ENCODE measurements around the gene DOCK4. TPM values are rescaled to one million over a fixed set of nuclear protein-coding genes. Genes with fewer than 3 reads are reported as not detected.

The DOCK4 gene
- total RNA-seq, 4 donors from 2014 or later = 30.8 to 49.8 (median 37.2) TPM

DNA sequence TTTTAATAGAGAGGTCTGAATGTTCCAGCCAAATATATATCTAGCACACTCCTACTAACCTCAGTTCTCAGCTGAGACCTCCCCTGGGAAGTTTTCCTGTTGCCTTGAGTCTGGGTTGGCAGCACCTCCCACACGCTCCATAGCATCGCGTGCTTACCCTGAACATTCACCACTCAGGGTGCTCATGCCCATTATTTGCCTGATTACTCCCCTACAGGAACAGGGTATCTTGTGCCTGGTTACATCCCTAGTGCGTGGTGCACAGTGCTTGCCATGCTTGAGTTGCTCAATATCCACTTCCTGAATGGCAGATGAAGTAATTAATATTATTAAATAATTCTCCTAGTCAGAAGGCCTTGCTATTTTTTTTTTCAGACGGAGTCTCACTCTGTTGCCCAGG is 374.0 kb downstream of the DOCK4 start:
- 91 to 95% methylated on average over 5 of the region's 5 CpGs for WGBS, 2 donors
- Histone ChIP-seq H3K4me3 (no peak overlapping the region), H3K9me3 (peaks cover 0 to 5% (median 0%) of the 10 kb centered on the region in 4 donors), H3K27ac (no peak overlapping the region), H3K4me1 (peaks cover 0 to 30% (median 8%) of the 10 kb centered on the region in 4 donors), H3K36me3 (peaks cover 0 to 11% (median 0%) of the 10 kb centered on the region in 3 donors), H3K27me3 (no peaks in the 10 kb centered on the region)
- DNase-seq (ENCODE audit: low spot score in 2 of 2) = no peak
- TF ChIP-seq, protein P1, sequence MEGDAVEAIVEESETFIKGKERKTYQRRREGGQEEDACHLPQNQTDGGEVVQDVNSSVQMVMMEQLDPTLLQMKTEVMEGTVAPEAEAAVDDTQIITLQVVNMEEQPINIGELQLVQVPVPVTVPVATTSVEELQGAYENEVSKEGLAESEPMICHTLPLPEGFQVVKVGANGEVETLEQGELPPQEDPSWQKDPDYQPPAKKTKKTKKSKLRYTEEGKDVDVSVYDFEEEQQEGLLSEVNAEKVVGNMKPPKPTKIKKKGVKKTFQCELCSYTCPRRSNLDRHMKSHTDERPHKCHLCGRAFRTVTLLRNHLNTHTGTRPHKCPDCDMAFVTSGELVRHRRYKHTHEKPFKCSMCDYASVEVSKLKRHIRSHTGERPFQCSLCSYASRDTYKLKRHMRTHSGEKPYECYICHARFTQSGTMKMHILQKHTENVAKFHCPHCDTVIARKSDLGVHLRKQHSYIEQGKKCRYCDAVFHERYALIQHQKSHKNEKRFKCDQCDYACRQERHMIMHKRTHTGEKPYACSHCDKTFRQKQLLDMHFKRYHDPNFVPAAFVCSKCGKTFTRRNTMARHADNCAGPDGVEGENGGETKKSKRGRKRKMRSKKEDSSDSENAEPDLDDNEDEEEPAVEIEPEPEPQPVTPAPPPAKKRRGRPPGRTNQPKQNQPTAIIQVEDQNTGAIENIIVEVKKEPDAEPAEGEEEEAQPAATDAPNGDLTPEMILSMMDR (IDR thresholded peaks at IDR 0.05) = no peak
- TF ChIP-seq POLR2A (IDR thresholded peaks at IDR 0.05) = no peak

DNA sequence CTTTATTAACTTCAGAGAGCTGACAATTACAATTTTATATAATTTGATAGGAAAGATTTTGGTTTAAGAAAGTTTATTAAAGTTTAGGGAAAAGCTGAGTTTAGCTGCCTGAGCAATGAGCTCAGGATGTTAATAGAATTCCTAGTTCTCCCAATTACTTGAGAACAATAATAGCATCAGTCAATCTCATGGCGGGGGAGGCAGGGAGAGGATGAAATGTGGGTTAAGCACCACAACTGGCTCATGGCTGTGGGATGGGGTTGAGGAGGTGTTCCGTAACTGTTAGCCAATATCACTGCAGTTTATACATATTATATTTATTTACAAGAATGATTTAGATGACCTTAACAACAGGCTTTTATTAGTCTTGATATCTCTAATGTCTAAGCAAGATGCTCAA is 377.0 kb downstream of the DOCK4 start:
- Histone ChIP-seq H3K4me1 (peaks cover 0 to 12% (median 3%) of the 10 kb centered on the region in 4 donors), H3K36me3 (peaks cover 0 to 16% (median 0%) of the 10 kb centered on the region in 3 donors), H3K27me3 (no peaks in the 10 kb centered on the region), H3K4me3 (no peak overlapping the region), H3K27ac (no peak overlapping the region), H3K9me3 (no peaks in the 10 kb centered on the region)
- DNase-seq (ENCODE audit: low spot score in 2 of 2) = no peak
- TF ChIP-seq EP300 (IDR thresholded peaks at IDR 0.05) (no peak), POLR2A (IDR thresholded peaks at IDR 0.05) (no peak)
- TF ChIP-seq, protein P1 (IDR thresholded peaks at IDR 0.05) = no peak
- 95 to 96% methylated on average over 2 of the region's 2 CpGs for WGBS, 2 donors

DNA sequence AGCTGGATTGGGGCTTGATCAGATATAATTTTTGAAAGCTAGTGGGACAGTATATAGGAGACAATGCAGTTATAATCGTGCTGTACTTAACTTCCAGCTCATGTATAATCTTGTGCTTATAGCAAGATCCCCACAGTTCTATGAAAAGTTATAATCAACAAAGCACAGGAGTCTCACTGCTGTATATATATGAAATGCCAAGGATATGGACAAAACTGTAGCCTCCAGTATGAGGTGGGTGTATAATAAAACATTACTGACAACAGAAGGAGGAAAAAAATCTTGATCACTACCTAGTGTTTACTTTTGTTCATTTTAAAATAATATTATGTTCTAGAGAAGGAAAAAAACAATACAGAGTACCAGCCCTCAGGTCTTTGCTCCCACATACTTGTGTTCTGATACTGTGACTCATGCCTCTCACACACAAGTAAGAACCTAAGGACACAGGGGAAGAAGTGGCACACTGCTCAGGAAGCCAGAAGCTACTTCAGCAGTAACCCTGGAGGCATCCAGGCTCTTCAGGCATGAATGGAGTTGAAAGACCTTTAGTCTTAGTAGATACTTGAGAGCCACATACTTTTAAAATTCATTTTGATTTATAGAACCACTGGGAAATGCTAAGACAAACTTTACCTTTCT is 378.2 kb downstream of the DOCK4 start:
- no peak for DNase-seq (ENCODE audit: low spot score in 2 of 2)
- Histone ChIP-seq H3K36me3 (peaks cover 0 to 16% (median 0%) of the 10 kb centered on the region in 3 donors), H3K4me3 (no peak overlapping the region), H3K27me3 (no peaks in the 10 kb centered on the region), H3K9me3 (no peaks in the 10 kb centered on the region), H3K27ac (no peak overlapping the region), H3K4me1 (peaks cover 0 to under 1% (median 0%) of the 10 kb centered on the region in 4 donors)
- WGBS, 2 donors = 80 to 93% methylated on average over 1 of the region's 1 CpG
- TF ChIP-seq POLR2A (IDR thresholded peaks at IDR 0.05) = no peak
- TF ChIP-seq, protein P1 (IDR thresholded peaks at IDR 0.05) = no peak
- no peak for TF ChIP-seq EP300 (IDR thresholded peaks at IDR 0.05)

DNA sequence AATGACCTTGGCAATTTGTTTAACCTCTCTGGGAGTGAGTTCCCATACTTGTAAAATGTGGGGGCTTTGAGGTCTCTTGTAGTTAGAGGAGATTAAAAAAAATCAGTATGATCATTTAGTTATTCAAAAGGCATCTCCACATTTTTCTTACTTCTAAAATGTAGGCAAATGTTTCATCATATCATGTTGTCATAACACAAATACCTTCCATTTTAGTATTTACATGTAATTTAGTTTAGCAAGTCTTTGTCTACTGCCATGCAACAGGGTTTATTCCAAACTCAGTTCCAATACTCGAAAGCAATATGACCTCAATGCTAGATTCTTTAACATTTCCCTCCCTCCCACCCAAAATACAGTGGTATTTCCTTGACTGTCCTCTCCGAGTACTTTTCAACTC is 381.2 kb downstream of the DOCK4 start:
- TF ChIP-seq EP300 (IDR thresholded peaks at IDR 0.05) (no peak), POLR2A (IDR thresholded peaks at IDR 0.05) (no peak)
- TF ChIP-seq, protein P1 (IDR thresholded peaks at IDR 0.05) = no peak
- WGBS, 2 donors = 91 to 93% methylated on average over 2 of the region's 2 CpGs
- no peaks in the 10 kb centered on the region for H3K27me3 ChIP-seq
- DNase-seq (ENCODE audit: low spot score in 2 of 2) = no peak
- no peak overlapping the region for H3K4me3 ChIP-seq
- H3K9me3 ChIP-seq = no peaks in the 10 kb centered on the region
- H3K4me1 ChIP-seq = no peaks in the 10 kb centered on the region
- H3K36me3 ChIP-seq = peaks cover 0 to 32% (median 0%) of the 10 kb centered on the region in 3 donors
- H3K27ac ChIP-seq = no peak overlapping the region

DNA sequence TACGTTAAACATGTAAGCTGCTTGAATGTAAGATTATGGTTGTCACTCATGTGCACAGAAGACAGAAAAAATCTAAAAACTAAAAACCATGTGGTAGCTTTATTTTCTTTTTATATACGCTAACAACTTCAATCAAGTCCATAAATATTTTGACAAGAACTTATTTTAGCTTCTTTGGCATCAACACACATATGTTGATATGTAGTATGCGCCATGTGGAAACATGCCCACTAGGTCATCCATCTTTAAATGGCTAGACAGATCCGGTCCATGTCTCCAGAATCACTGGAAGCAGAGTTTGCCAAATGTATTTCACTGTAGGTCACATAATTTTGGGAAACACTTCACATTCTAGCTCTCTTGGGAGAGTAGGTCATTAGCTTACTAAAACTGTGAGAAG is 382.4 kb downstream of the DOCK4 start:
- 84 to 88% methylated on average over 4 of the region's 4 CpGs for WGBS, 2 donors
- Histone ChIP-seq H3K36me3 (peaks cover 0 to 38% (median 0%) of the 10 kb centered on the region in 3 donors), H3K27me3 (no peaks in the 10 kb centered on the region), H3K4me1 (no peaks in the 10 kb centered on the region), H3K27ac (no peak overlapping the region), H3K4me3 (no peak overlapping the region), H3K9me3 (no peaks in the 10 kb centered on the region)
- DNase-seq (ENCODE audit: low spot score in 2 of 2) = no peak
- no peak for TF ChIP-seq EP300 (IDR thresholded peaks at IDR 0.05)
- TF ChIP-seq, protein P1 (IDR thresholded peaks at IDR 0.05) = no peak
- no peak for TF ChIP-seq POLR2A (IDR thresholded peaks at IDR 0.05)
